ENCODE data around the gene ZNF121.
"Not testable (repeated sequence)": the region's sequence is repeated elsewhere in the genome, so short reads cannot be mapped to it uniquely, and the experiment has no call there.

Gene ZNF121

GRCh38 chr19:9584073-9584833, at the start of gene ZNF121:
TSS of gene ZNF121 (minus strand) at chr19:9584504. CDS start at chr19:9568097, 16,407 bp downstream.
- H3K36me3 Mint-ChIP-seq = peaks cover 54% of the 10 kb centered on the region
- DNase-seq (ENCODE audit: low spot score in 2 of 2) (peak; percentile 79 to 92), ATAC-seq (peak; percentile 91)
- H3K4me3 Mint-ChIP-seq = peak within 1 kb of the TSS; percentile 89
- no peaks in the 10 kb centered on the region for H3K9me3 Mint-ChIP-seq
- H3K27ac Mint-ChIP-seq = peak within 1 kb of the TSS; percentile 96
- H3K4me1 Mint-ChIP-seq = peaks cover 29% of the 10 kb centered on the region

GRCh38 chr19:9627856-9628255, 43.6 kb upstream of the ZNF121 start:
- DNase-seq (ENCODE audit: low spot score in 2 of 2) = no peak
- ATAC-seq = no peak
- H3K36me3 Mint-ChIP-seq = no peaks in the 10 kb centered on the region
- H3K4me1 Mint-ChIP-seq = peaks cover 6% of the 10 kb centered on the region
- H3K4me3 Mint-ChIP-seq = no peak overlapping the region
- no peaks in the 10 kb centered on the region for H3K9me3 Mint-ChIP-seq
- H3K27ac Mint-ChIP-seq = no peak overlapping the region

- peaks cover 24% of the 10 kb centered on the region for H3K4me1 Mint-ChIP-seq
Measured at GRCh38 chr19:9622531-9622930, 38.2 kb upstream of the ZNF121 start.

GRCh38 chr19:9621156-9622037, 37.1 kb upstream of the ZNF121 start, which contains the start of gene ZNF561:
TSS of gene ZNF561 (minus strand) at chr19:9621232. CDS start at chr19:9619456, 1,776 bp downstream.
- DNase-seq (ENCODE audit: low spot score in 2 of 2) (peak; percentile 77 to 95), ATAC-seq (peak; percentile 96)
- H3K27ac Mint-ChIP-seq = peak within 1 kb of the TSS; percentile 100
- H3K9me3 Mint-ChIP-seq = no peaks in the 10 kb centered on the region
- H3K36me3 Mint-ChIP-seq = peaks cover 42% of the 10 kb centered on the region
- peak within 1 kb of the TSS; percentile 99 for H3K4me3 Mint-ChIP-seq
- H3K4me1 Mint-ChIP-seq = peaks cover 24% of the 10 kb centered on the region

More at GRCh38 chr19:9622531-9622930, 38.2 kb upstream of the ZNF121 start:
- H3K4me3 Mint-ChIP-seq = peak overlapping the region; percentile 99
- H3K36me3 Mint-ChIP-seq = peaks cover 31% of the 10 kb centered on the region
- no peaks in the 10 kb centered on the region for H3K9me3 Mint-ChIP-seq
- DNase-seq (ENCODE audit: low spot score in 2 of 2) = no peak
- H3K27ac Mint-ChIP-seq = no peak overlapping the region
- no peak for ATAC-seq

- Mint-ChIP-seq H3K27ac (peak overlapping the region; percentile 100), H3K4me1 (peaks cover 21% of the 10 kb centered on the region), H3K4me3 (peak overlapping the region; percentile 99), H3K36me3 (peaks cover 48% of the 10 kb centered on the region), H3K9me3 (no peaks in the 10 kb centered on the region)
- no peak for DNase-seq (ENCODE audit: low spot score in 2 of 2)
- ATAC-seq = no peak
Measured at GRCh38 chr19:9620842-9621155, 36.5 kb upstream of the ZNF121 start.

GRCh38 chr19:9615844-9616243, 31.5 kb upstream of the ZNF121 start:
- no peak overlapping the region for H3K27ac Mint-ChIP-seq
- DNase-seq (ENCODE audit: low spot score in 2 of 2) = no peak

GRCh38 chr19:9610484-9611113, 26.3 kb upstream of the ZNF121 start:
- Mint-ChIP-seq H3K9me3 (peaks cover 17% of the 10 kb centered on the region), H3K36me3 (peaks cover 55% of the 10 kb centered on the region), H3K4me1 (no peaks in the 10 kb centered on the region), H3K27ac (no peak overlapping the region), H3K4me3 (no peak overlapping the region)
- DNase-seq (ENCODE audit: low spot score in 2 of 2) (no peak), ATAC-seq (no peak)

More at GRCh38 chr19:9615844-9616243, 31.5 kb upstream of the ZNF121 start:
- Mint-ChIP-seq H3K4me1 (peaks cover 6% of the 10 kb centered on the region), H3K9me3 (peaks cover 1% of the 10 kb centered on the region), H3K4me3 (no peak overlapping the region), H3K36me3 (peaks cover 89% of the 10 kb centered on the region)
- ATAC-seq = no peak

GRCh38 chr19:9608912-9609311, 24.6 kb upstream of the ZNF121 start:
- Mint-ChIP-seq H3K9me3 (peaks cover 17% of the 10 kb centered on the region), H3K36me3 (peaks cover 38% of the 10 kb centered on the region), H3K27ac (no peak overlapping the region)

GRCh38 chr19:9597027-9597426, 12.7 kb upstream of the ZNF121 start:
- Mint-ChIP-seq H3K27ac (no peak overlapping the region), H3K4me1 (no peaks in the 10 kb centered on the region), H3K36me3 (peaks cover 6% of the 10 kb centered on the region), H3K4me3 (no peak overlapping the region), H3K9me3 (peaks cover 7% of the 10 kb centered on the region)
- DNase-seq (ENCODE audit: low spot score in 2 of 2) (no peak), ATAC-seq (peak; percentile 99)

More at GRCh38 chr19:9608912-9609311, 24.6 kb upstream of the ZNF121 start:
- Mint-ChIP-seq H3K4me3 (no peak overlapping the region), H3K4me1 (no peaks in the 10 kb centered on the region)
- no peak for ATAC-seq
- DNase-seq (ENCODE audit: low spot score in 2 of 2) = no peak

GRCh38 chr19:9586764-9587163, 2.5 kb upstream of the ZNF121 start:
- peak; percentile 59 to 81 for DNase-seq (ENCODE audit: low spot score in 2 of 2)
- no peak overlapping the region for H3K27ac Mint-ChIP-seq
- ATAC-seq = peak; percentile 61
- H3K4me3 Mint-ChIP-seq = no peak overlapping the region
- peaks cover 29% of the 10 kb centered on the region for H3K36me3 Mint-ChIP-seq
- H3K9me3 Mint-ChIP-seq = no peaks in the 10 kb centered on the region
- peaks cover 14% of the 10 kb centered on the region for H3K4me1 Mint-ChIP-seq

- peak overlapping the region; percentile 75 for H3K27ac Mint-ChIP-seq
- peaks cover 75% of the 10 kb centered on the region for H3K36me3 Mint-ChIP-seq
- not testable (repeated sequence) for H3K9me3 Mint-ChIP-seq; DNase-seq (ENCODE audit: low spot score in 2 of 2); ATAC-seq
- H3K4me3 Mint-ChIP-seq = peak overlapping the region; percentile 89
- peaks cover 41% of the 10 kb centered on the region for H3K4me1 Mint-ChIP-seq
Measured at GRCh38 chr19:9582081-9582725, 2.1 kb downstream of the ZNF121 start.

- Mint-ChIP-seq H3K27ac (peak overlapping the region; percentile 73), H3K36me3 (peaks cover 89% of the 10 kb centered on the region), H3K4me1 (peaks cover 42% of the 10 kb centered on the region), H3K9me3 (peaks cover 6% of the 10 kb centered on the region), H3K4me3 (peak overlapping the region; percentile 89)
- DNase-seq (ENCODE audit: low spot score in 2 of 2) (no peak), ATAC-seq (peak; percentile 76)
Measured at GRCh38 chr19:9580728-9581127, 3.6 kb downstream of the ZNF121 start.

- peaks cover 77% of the 10 kb centered on the region for H3K36me3 Mint-ChIP-seq
- H3K9me3 Mint-ChIP-seq = peaks cover 30% of the 10 kb centered on the region
- no peak for DNase-seq (ENCODE audit: low spot score in 2 of 2)
- H3K4me3 Mint-ChIP-seq = no peak overlapping the region
- peaks cover 20% of the 10 kb centered on the region for H3K4me1 Mint-ChIP-seq
- H3K27ac Mint-ChIP-seq = no peak overlapping the region
- ATAC-seq = no peak
Measured at GRCh38 chr19:9570255-9570654, 14.0 kb downstream of the ZNF121 start.

- no peak for ATAC-seq
- Mint-ChIP-seq H3K36me3 (peaks cover 87% of the 10 kb centered on the region), H3K4me1 (no peaks in the 10 kb centered on the region), H3K4me3 (no peak overlapping the region), H3K9me3 (peaks cover 27% of the 10 kb centered on the region), H3K27ac (no peak overlapping the region)
- DNase-seq (ENCODE audit: low spot score in 2 of 2) = no peak
Measured at GRCh38 chr19:9566729-9567128, 17.6 kb downstream of the ZNF121 start.

All from stimulated activated effector memory CD8-positive, alpha-beta T cell treated with anti-CD3 and anti-CD28 coated beads, Interleukin-12 subunit alpha, Interleukin-12 subunit beta, amount 100 ng/mL, for 72 hours (primary cell).